ENCODE measurements around the gene INTS2. TPM values are rescaled to one million over a fixed set of nuclear protein-coding genes. Genes with fewer than 3 reads are reported as not detected.

Gene INTS2
- total and polyA plus RNA-seq, 12 donors, result 1.3 to 14.1 (median 8.7) TPM

- Histone ChIP-seq H3K27ac (no peak overlapping the region), H3K9me3 (replicated peaks in 1 of 3) (no peaks in the 10 kb centered on the region), H3K4me3 (no peak overlapping the region), H3K36me3 (replicated peaks in 1 of 2) (no peaks in the 10 kb centered on the region), H3K4me1 (replicated peaks in 1 of 2) (no peaks in the 10 kb centered on the region), H3K27me3 (no peaks in the 10 kb centered on the region)
- TF ChIP-seq POLR2A (IDR thresholded peaks at IDR 0.05) (no peak), CTCF (IDR thresholded peaks at IDR 0.05) (no peak)
- intact Hi-C loops (cut with DNase I), result loop anchor here in 1 of 2 donors (10.0 kb wide), 1 partner anchor 214 kb away; no protein-coding TSS in a partner anchor
- DNase-seq, result no peak
- WGBS, 4 donors, result 82 to 91% (median 87%) methylated on average over 2 of the region's 2 CpGs
These were observed 78.9 kb downstream of the INTS2 start for GRCh38 chr17:61848896-61849295.

DNA sequence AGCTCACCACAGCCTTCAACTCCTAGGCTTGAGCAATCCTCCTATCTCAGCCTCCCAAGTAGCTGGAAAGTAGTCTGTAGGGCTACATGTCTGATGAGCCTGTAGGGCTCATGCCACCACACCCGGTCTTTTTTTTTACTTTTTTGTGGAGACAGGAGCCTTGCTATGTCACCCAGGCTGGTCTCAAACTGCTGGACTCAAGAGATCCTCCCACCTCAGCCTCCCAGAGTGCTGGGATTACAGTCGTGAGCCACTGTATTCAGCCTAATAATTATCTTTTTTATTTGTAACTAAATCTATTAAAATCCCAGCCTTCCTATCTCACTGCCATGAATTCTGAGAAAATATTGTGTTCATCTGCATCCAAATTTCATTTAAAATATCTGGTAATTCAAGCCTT is 79.5 kb downstream of the INTS2 start:
- no peaks in the 10 kb centered on the region for H3K36me3 ChIP-seq (replicated peaks in 1 of 2)
- intact Hi-C loops (cut with DNase I), result loop anchor here in 1 of 2 donors (10.0 kb wide), 1 partner anchor 213 kb away; no protein-coding TSS in a partner anchor
- no peak for TF ChIP-seq CTCF (IDR thresholded peaks at IDR 0.05)
- no peak for TF ChIP-seq POLR2A (IDR thresholded peaks at IDR 0.05)
- H3K27ac ChIP-seq, result no peak overlapping the region
- H3K4me3 ChIP-seq, result no peak overlapping the region
- DNase-seq, result no peak
- WGBS, 4 donors, result 88 to 96% (median 93%) methylated on average over 2 of the region's 2 CpGs
- no peaks in the 10 kb centered on the region for H3K9me3 ChIP-seq (replicated peaks in 1 of 3)
- H3K4me1 ChIP-seq (replicated peaks in 1 of 2), result no peaks in the 10 kb centered on the region
- no peaks in the 10 kb centered on the region for H3K27me3 ChIP-seq

DNA sequence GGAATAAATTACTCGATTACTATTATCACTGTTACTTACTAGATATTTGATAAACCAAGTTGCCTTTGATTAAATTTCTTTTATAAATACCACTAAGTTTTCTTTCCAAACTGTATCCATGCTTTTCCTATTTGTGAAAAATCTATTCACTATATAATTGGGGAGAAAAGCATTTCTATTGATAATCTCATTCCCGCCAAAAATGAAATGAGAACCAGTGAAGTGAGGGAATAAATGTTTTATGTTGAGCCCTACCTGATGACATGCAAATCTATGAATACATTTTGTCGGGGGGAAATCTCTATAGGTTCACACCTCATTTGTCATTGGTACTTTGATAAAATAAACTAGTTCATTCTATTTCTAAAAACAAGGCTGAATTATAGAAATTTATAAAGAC is 80.1 kb downstream of the INTS2 start:
- intact Hi-C loops (cut with DNase I), result loop anchor here in 1 of 2 donors (10.0 kb wide), 1 partner anchor 213 kb away; no protein-coding TSS in a partner anchor
- Histone ChIP-seq H3K4me3 (no peak overlapping the region), H3K27ac (no peak overlapping the region), H3K4me1 (replicated peaks in 1 of 2) (no peaks in the 10 kb centered on the region), H3K27me3 (no peaks in the 10 kb centered on the region), H3K9me3 (replicated peaks in 1 of 3) (no peaks in the 10 kb centered on the region), H3K36me3 (replicated peaks in 1 of 2) (no peaks in the 10 kb centered on the region)
- TF ChIP-seq POLR2A (IDR thresholded peaks at IDR 0.05) (no peak), CTCF (IDR thresholded peaks at IDR 0.05) (no peak)
- no peak for DNase-seq
- WGBS, 4 donors, result 95 to 98% (median 97%) methylated on average over 3 of the region's 3 CpGs

GRCh38 chr17:61846761-61847375 is 80.9 kb downstream of the INTS2 start:
- intact Hi-C loops (cut with DNase I), result loop anchor here in 1 of 2 donors (10.0 kb wide), 1 partner anchor 212 kb away; no protein-coding TSS in a partner anchor
- no peaks in the 10 kb centered on the region for H3K4me1 ChIP-seq (replicated peaks in 1 of 2)
- no peak overlapping the region for H3K27ac ChIP-seq
- no peak for DNase-seq
- H3K9me3 ChIP-seq (replicated peaks in 1 of 3), result no peaks in the 10 kb centered on the region
- no peaks in the 10 kb centered on the region for H3K27me3 ChIP-seq
- H3K36me3 ChIP-seq (replicated peaks in 1 of 2), result no peaks in the 10 kb centered on the region
- no peak for TF ChIP-seq POLR2A (IDR thresholded peaks at IDR 0.05)
- WGBS, 4 donors, result 92 to 96% (median 95%) methylated on average over 3 of the region's 3 CpGs
- no peak overlapping the region for H3K4me3 ChIP-seq

DNA sequence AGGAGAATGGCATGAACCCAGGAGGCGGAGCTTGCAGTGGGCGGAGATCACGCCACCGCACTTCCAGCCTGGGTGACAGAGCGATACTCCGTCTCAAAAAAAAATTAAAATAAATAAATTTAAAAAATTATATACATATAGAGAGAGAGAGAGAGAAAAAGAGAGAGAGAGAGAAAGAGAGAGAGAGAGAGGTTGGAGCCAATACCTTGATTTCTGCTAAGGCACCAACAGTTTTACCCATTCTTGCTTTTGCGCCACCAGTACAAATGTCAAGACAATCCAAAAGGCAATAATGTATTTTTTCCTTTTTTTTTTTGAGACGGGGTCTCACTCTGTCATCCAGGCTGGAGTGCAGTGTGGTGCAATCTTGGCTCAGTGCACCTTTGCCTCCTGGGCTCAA is 81.7 kb downstream of the INTS2 start:
- Histone ChIP-seq H3K27ac (no peak overlapping the region), H3K4me3 (no peak overlapping the region), H3K4me1 (replicated peaks in 1 of 2) (no peaks in the 10 kb centered on the region), H3K27me3 (no peaks in the 10 kb centered on the region), H3K9me3 (replicated peaks in 1 of 3) (no peaks in the 10 kb centered on the region), H3K36me3 (replicated peaks in 1 of 2) (no peaks in the 10 kb centered on the region)
- intact Hi-C loops (cut with DNase I), result loop anchor here in 1 of 2 donors (10.0 kb wide), 1 partner anchor 211 kb away; no protein-coding TSS in a partner anchor
- 97 to 99% (median 99%) methylated on average over 8 of the region's 8 CpGs for WGBS, 4 donors
- no peak for DNase-seq
- TF ChIP-seq CTCF (IDR thresholded peaks at IDR 0.05) (no peak), POLR2A (IDR thresholded peaks at IDR 0.05) (no peak)

All from adrenal gland (tissue), 12 donors.